Cerebellar cortex (tissue), 1 donor: ENCODE data around the gene CHRM2.

Experiments used
- DNase-seq: peaks from one replicate; pipeline ENCODE4 v3.0.0-alpha.2; 2015; ENCODE audit warnings: low spot score

Gene CHRM2

DNA sequence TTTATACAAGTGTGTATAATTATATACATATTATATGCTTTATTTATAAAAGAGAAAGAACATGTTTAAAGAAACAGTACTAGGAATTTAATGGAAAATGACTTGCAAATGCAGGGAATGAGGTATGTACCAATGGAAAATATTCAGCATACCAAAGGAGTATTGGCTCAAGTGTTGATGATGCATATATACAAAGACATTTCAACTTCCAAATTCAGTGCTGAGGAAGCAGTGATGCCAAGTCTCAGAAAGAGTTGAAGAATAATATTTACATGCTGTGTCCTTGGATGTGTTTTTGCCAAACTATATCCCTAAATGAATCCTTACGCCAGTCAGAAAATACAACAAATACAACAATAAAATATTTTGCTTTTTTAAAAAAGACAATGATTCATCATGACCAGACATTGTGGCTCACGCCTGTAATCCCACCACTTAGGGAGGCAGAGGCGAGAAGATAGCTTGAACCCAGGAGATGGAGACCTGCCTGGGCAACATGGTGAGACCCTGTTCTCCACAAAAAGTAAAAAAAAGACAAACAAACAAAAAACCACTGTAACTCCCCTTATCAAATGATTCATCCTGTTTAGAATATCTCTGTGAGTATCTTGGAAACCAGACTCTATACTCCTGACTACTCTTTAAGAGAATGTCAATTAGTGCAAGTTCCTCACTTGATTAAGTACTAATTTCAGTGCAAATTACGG lies 157.2 kb downstream of the CHRM2 start:
- DNase-seq, result no peak

DNA sequence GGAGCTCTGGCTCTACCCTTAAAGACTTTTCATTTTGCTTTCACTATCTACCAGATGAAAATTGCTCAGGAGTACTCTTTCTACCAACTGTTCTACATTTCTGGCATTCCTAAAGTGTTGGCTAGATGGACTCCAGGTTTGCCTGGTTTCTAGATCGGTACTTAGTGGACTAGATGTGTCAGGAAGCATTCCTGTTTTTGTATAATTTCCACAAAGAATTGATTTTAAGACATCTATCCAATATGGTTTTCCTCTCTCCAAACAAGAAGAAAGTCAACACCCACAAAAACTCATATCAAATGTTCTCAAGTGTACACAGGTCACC lies 157.7 kb downstream of the CHRM2 start:
- DNase-seq, result no peak

DNA sequence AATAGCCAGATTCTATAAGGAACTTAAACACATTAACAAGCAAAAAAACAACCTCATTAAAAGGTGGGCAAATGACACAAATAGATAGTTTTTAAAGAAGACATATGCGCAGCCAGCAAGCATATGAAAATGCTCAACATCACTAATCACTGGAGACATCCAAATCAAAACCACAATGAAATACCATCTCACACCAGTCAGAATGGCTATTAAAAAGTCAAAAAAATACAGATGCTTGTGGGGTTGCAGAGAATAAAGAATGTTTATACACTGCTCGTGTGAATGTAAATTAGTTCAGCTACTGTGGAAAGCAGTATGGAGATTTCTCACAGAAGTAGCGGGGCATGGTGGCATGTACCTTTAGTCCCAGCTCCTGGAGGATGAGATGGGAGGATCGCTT lies 164.0 kb downstream of the CHRM2 start:
- DNase-seq, result no peak

DNA sequence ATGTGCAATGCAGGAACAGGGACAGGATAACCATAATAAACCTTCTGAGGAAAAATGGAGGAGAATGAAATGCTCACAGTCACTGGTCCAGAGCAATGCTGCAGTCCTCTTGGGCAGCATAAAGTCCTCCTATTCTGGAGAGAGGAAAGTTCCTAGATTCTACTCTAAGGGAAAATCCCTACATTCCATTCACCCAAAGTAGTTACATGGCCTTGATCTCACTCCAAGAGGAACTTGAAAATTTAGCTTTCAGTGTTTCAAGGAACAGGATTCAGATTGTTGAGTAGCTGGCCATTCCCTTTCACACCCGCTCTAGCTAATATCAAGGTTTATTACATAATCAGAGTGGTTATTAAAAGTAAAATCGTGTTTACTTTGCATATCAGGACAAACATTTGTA lies 168.3 kb downstream of the CHRM2 start:
- DNase-seq, result no peak

DNA sequence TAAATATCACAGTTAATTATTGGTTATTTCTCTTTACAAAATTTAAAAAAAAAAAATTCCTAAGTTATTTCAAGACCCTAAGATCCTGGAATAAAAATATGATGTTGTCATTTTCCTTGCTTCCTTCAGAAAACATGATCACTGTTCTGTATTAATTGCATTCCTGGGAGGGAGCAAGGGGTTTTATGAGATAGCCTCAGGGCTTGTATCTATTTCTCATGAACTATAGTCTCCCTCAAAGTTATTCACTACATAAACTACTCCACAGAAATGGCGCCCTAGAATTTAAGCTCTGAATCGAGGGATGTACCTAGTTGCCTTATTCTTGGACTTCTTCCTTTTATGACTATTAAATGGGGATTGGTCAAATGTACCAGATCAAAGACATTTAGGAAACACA lies 170.3 kb downstream of the CHRM2 start:
- DNase-seq, result no peak

DNA sequence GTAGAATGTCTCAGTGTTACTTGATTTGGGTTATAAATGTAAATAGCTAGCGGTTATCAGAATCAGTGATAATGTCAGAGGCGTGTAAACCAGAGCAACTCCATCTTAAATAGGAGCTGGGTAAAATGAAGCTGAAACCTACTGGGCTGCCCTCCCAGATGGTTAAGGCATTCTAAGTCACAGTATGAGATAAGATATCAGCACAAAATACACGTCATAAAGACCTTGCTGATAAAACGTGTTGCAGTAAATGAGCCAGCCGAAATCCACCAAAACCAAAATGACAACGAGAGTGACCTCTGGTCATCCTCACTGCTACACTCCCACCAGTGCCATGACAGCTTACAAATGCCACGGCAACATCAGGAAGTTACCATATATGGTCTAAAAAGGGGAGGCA lies 172.3 kb downstream of the CHRM2 start:
- DNase-seq, result no peak

DNA sequence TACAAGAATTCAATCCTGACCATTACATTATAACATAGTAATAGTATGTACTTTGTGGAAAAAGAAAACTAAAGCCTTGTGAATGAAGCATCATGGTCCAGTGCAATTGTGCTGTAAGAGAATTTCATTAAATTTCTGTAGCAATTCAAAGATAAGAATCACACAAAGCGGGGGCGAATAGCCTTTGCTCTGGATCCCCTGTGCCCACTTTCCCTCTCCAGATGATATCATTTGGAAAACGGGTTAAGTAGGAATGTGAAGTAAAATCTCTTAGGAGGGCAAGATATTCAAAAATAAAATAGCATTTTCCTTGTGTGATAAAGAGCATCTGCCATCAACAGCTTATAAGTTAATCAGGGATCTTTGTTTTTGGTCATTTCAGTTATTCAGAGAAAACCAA lies 177.1 kb downstream of the CHRM2 start:
- DNase-seq, result no peak

DNA sequence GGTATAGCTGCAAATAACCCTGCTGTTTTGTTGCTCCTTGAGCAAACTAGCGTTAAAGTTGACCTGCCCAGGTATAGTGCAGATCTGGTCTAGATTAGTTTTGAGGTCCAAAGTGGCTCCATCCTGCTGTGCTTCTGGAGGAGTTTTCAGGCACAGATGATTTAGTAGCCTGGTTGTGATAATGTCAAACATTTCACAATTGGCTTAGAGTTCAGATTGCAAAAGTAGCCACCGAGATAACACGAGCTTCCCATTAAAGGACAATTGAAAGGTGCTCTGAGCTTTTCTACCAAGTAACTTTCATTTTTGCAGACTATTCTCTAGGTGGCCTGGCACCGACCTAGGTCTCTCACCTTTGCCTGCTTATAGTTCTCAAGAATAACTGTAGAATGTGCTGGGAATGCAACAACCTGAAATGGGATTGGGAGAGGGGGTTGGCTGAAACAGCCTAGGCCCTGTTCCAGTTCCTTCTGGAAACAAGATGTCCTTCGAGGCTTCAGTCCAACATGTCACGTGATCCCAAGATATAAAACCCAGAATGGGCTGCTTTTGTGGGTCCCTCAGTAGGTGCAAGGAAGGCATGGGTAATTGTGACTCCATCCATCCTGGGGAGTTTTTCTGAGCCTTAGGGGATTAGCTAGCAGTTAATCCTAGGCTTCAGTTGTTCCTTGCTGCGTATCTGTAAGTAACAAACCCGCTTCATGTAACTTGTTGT lies 201.0 kb downstream of the CHRM2 start:
- no peak for DNase-seq
